HuH-7 (cell line): ENCODE data around the gene TMED6.

Experiments used
- DNase-seq: peaks from one replicate; pipeline ENCODE4 v3.0.0; 2011; ENCODE audit warnings: low spot score

Gene TMED6

GRCh38 chr16:69324013-69324531 lies 27.5 kb downstream of the TMED6 start:
- DNase-seq = no peak

- DNase-seq = no peak
These were observed 28.2 kb downstream of the TMED6 start for GRCh38 chr16:69323415-69323814.

- DNase-seq = no peak
These were observed 29.2 kb downstream of the TMED6 start for GRCh38 chr16:69322343-69322742.

- no peak for DNase-seq
These were observed 30.5 kb downstream of the TMED6 start for GRCh38 chr16:69321080-69321479.

GRCh38 chr16:69320740-69321073 lies 30.9 kb downstream of the TMED6 start:
- DNase-seq = no peak

- DNase-seq = no peak
These were observed 31.5 kb downstream of the TMED6 start for GRCh38 chr16:69319826-69320739.

GRCh38 chr16:69319381-69319780 lies 32.2 kb downstream of the TMED6 start:
- DNase-seq = no peak

GRCh38 chr16:69318911-69319289 lies 32.7 kb downstream of the TMED6 start:
- no peak for DNase-seq

- DNase-seq = no peak
These were observed 33.2 kb downstream of the TMED6 start for GRCh38 chr16:69318177-69318910.

- no peak for DNase-seq
These were observed 35.0 kb downstream of the TMED6 start for GRCh38 chr16:69316595-69317034.

- DNase-seq = no peak
These were observed 35.9 kb downstream of the TMED6 start for GRCh38 chr16:69315486-69316311.

- no peak for DNase-seq
These were observed 37.1 kb downstream of the TMED6 start for GRCh38 chr16:69314534-69314933.

GRCh38 chr16:69313469-69313868 lies 38.1 kb downstream of the TMED6 start:
- no peak for DNase-seq

- peak; percentile 84 for DNase-seq
These were observed 39.8 kb downstream of the TMED6 start for GRCh38 chr16:69311533-69312387.

GRCh38 chr16:69310653-69311532 lies 40.7 kb downstream of the TMED6 start, which contains the start of gene VPS4A:
TSS of gene VPS4A (plus strand) at chr16:69311350. CDS start at chr16:69311512, 162 bp downstream.
- DNase-seq = peak; percentile 95

GRCh38 chr16:69309316-69309715 lies 42.3 kb downstream of the TMED6 start:
- DNase-seq = no peak

- DNase-seq = no peak
These were observed 43.7 kb downstream of the TMED6 start for GRCh38 chr16:69307856-69308255.

GRCh38 chr16:69307091-69307490 lies 44.5 kb downstream of the TMED6 start:
- DNase-seq = no peak

GRCh38 chr16:69306031-69306430 lies 45.6 kb downstream of the TMED6 start:
- DNase-seq = no peak

GRCh38 chr16:69302301-69302700 lies 49.3 kb downstream of the TMED6 start:
- DNase-seq = no peak
